SK-N-SH treated with all-trans-retinoic acid at 6 μM for 48 hours (cell line): ENCODE measurements around the gene SLC22A16.

ENCODE experiments used
- OSR1 ChIP-seq: fragments of 250-450 bp; sonication (Bioruptor Pico); IDR thresholded peaks from 2 replicates; pipeline ENCODE4 v1.8.0; 2022; ENCODE audit warnings: moderate library complexity, mild to moderate bottlenecking, inconsistent platforms
- ZC3H10 ChIP-seq: fragments of 250-450 bp; sonication (Bioruptor Pico); IDR thresholded peaks from 2 replicates; pipeline ENCODE4 v1.5.1; 2021; ENCODE audit warnings: mild to moderate bottlenecking, moderate library complexity

DNA sequence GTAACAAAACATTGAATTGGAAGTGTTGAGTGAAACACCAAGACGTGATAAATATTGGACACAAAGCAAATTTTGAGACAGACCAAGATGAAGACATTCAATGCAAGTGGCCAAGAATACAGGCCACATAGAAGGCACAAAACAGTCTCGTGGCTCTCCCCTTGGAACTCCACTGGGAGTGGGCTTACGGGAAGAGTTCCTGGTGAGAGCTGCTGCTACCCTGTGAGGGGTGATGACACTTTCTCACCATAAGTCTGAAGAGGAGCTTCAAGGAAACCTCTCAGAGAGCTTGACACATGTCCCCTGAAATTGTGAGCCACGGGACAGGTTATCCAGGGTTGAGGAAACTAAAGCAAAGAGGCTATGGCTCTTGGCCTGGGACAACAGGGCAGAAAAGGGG is 48.6 kb upstream of the SLC22A16 start:
- TF ChIP-seq ZC3H10 (no peak), OSR1 (CRISPR knock-in tag) (no peak)
